Activated naive CD8-positive, alpha-beta T cell treated with anti-CD3 and anti-CD28 coated beads, Interleukin-2, amount 50 U/mL, for 16 hours (primary cell): ENCODE data around the gene FGA.

ENCODE experiments used
- DNase-seq: peaks from one replicate; pipeline ENCODE4 v3.0.0-alpha.2; 2020; ENCODE audit warnings: low read depth, low spot score

The FGA gene

DNA sequence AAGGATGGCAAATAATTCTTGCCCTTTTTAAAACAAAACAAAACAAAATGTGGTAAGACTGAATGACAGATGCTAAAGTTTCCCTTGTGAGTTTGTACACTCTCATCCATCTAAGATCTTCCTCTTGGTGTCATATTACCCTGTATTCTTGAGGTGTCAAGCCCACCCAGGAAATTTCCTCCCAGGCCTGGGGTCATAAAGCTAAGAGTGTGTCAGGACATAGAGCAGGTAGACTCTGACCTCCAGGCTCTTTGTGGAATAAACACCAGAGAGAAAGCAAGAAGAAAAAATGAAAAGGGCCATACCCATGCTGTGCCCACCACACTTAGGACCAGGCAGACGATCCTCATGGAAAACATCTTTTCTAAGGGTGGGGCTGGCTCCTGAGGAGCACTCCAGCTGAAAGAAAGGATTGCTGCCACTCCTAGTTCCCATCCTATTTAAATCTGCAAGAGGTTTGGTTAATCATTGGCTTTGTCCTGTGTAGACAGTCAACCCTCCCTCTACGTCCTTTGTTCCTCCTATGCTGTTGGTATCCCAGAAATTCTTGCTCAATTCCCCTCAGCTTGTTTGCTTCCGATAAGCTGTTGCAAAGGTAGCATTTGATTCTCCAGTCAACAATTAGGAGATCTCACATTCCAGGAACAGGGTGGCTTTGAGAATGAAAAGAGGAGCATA, at the start of gene FGA:
Gene FGA, minus strand, starts transcription at position 414 of the 678 bp plus-strand sequence. Its CDS starts 55 bp downstream, at position 359.
- no peak for DNase-seq

DNA sequence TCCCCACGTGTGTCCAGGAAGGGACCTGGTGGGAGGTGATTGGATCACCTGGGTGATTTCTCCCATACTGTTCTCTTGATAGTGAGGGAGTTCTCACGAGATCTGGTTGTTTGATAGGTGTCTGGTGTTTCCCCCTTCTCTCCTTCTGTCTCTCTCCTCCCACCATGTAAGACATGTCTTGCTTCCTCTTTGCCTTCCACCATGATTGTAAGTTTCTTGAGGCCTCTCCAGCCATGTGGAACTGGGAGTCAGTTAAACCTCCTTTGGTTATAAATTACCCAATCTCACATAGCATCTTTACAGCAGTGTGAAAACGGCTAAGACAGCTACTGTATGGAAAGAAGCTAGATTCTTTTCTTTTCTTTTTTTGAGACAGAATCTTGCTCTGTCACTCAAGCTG, 43.5 kb upstream of the FGA start:
- DNase-seq = no peak

GRCh38 chr4:154631828-154632227, 41.3 kb upstream of the FGA start:
- DNase-seq = no peak

DNA sequence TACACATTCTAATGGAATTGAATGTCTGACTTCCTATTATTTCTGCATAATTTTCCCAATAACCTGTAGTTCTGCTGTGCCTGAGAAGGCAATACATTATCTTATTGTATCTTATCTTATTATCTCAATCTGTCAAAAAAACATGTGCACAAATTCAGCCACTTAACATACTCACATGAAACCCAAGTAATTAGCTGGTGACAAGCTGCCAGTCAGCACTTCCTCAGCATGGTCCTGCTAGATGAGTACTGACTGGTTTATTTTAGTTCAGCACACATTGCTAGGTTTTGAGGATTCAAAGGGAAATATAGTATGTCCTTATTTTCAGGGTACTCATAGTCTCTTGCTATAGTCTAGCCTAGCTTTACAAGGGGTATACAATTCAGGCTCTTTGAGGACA, 39.8 kb upstream of the FGA start:
- DNase-seq = no peak

- peak; percentile 2 for DNase-seq
Measured at GRCh38 chr4:154626793-154627484, 36.4 kb upstream of the FGA start.

DNA sequence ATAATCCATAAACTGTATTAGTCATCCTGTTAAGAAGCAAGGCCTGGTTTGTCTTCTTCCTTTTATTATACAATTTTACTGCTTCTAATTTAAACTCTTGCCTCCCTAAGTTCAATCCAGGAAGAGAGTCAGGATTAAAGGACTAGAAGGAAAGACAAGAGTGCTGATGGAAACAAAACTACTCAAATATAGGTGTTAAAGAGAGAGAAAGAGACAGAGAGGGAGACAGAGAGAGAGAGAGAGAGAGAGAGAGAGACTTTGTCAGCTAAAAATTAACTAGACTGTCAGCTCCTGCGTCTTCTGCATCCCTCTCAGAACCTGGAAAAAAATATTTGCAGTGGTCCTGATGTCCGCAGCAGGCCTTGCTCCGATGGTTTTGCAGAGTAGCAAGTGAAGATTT, 35.4 kb upstream of the FGA start:
- DNase-seq = no peak

DNA sequence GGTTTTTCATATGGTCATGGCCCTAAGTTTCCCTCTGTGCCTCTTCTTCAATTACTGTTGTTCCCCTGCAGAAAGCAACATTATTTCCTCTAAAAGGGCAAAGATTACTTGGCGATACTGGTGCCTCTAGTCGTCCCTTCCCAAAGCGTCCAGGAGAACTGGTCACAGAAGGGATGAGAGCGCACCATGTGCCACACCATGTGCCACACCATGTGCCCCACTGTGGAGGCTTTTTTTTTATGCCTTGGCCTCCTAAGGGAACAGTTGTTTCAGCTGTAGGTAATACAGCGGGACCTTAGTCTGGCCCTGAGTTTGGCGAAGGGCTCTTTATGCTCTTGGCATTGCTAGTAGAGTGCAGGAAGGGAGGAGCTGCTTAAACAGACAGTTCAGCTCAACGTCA, 33.5 kb upstream of the FGA start:
- DNase-seq = no peak

GRCh38 chr4:154623436-154623835, 32.9 kb upstream of the FGA start:
- no peak for DNase-seq

DNA sequence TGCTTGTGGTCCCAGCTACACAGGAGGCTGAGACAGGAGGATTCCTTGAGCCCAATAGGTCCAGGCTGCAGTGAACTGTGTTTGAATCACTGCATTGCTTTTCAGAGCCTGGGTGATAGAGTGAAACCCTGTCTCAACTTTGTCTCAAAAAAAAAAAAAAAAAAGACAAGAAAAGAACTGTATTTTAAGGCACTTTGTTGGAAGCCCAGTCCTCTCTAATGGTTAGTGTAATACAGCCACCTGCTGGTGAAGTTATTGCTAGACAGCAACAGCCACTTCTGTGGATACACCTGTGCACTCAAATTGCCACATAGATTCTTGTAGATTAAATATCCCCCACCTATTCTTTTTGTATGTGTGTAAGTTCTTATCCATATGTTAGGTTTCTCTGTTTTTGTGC, 32.1 kb upstream of the FGA start:
- no peak for DNase-seq

GRCh38 chr4:154620111-154620510, 29.6 kb upstream of the FGA start:
- DNase-seq = no peak

- peak; percentile 10 for DNase-seq
Measured at GRCh38 chr4:154618708-154619315, 28.3 kb upstream of the FGA start.

DNA sequence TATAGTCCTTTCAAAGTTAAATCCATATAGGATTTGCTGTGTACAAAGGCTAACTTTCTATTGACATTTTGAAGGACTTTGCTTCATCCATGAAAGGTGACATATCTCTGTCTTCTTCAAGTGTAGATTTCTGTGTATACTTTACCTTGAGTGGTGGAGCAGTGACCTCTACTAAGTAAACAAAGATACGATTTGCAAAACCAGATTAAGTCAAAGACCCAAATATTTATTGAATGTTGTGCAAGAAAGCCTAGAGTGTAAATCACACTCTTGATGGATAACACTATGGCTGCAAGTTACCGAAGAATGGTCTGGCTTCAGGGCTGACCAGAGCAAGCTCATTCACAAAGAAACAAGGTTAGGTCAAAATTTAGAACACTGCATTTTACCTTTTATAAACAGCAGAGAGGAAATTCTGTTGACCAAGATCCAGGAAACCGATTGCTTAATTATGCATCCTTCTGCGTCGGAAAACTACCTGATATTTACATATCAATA, 27.3 kb upstream of the FGA start:
- no peak for DNase-seq

- no peak for DNase-seq
Measured at GRCh38 chr4:154616731-154617130, 26.2 kb upstream of the FGA start.

DNA sequence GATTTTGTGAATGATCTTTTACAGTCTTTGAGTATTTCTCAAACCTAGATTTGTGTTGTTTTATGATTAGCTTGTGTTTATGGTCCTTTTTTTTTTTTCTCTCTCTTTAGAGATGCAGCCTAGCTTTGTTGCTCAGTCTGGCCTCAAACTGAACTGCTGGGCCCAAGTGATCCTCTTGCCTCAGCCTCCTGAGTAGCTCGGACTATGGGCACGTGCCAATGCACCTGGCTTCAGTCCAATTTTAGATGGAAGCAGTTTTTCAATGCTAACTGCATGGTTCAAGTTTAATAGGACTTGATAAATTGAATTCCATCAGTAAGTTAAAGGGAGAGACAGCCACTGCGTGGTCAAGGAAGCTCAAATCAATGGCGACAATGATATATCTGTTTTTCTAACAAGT, 25.7 kb upstream of the FGA start:
- DNase-seq = no peak

GRCh38 chr4:154615211-154615610, 24.7 kb upstream of the FGA start:
- no peak for DNase-seq

- DNase-seq = no peak
Measured at GRCh38 chr4:154614306-154614705, 23.8 kb upstream of the FGA start.

DNA sequence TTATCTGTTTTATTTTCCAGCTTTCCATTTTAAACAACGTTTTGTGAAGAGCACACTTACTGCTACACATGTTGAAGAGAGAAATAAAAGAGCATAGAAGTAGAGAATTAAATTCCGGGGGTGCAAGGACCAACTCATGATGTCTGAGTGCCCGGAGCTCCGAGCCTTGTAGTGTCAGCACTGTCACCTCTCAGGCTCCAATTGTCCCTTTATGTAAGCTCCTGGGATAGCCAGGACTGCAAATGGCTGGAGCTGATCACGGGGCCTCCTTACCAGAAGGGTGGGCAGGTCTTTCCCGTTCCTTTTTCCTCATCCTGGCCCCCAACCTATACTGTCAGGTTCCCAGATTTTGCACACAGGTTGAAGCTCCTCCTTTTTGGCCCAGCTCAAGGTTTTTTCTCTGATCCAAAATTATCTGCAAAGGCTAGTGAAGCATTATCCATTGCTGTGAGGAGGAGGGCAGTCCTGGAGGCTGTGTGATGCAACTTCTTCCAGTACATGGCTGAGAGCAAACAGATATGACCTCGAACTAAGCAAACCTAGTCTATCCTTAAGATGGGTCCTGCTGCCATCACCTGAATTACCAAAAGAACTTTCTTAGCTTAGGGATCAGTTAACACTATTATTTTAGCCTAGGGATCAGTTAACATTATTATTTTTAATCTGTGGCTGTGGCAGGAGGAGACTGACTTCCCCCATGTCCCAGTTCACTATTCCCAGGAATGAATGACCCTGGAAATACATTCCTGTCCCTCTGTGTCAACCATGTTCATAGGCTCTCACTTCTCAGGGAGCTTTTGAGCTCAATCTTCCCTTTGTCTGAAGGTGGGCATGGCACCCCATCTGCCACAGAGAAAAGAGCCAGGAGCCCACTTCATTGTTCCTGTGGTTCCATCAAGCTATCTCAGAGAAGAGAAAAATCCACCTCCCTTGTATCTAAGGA, 22.2 kb upstream of the FGA start, which contains the start of gene FGG:
Gene FGG, minus strand, starts transcription at position 185 of the 943 bp plus-strand sequence. Its CDS starts 47 bp downstream, at position 138.
- DNase-seq = no peak

DNA sequence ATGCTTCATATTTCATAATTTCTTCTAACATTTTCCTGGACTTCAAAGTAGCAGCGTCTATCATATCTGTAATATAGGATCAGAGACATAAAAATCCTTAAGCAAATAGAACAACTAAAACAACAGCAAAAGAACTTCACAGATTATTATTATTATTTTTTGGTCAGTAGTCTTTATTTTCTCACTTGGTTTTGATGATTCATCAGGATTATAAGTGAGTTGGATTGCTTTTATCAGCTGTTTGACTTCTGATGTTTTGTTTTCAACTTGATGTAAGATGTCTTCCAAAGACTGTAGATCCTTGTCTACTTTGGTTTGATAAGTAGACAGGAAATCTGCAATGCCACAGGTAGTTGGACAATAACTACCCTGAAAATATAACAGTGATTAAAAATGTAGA, 21.3 kb upstream of the FGA start:
- no peak for DNase-seq

- DNase-seq = no peak
Measured at GRCh38 chr4:154610582-154610981, 20.0 kb upstream of the FGA start.

DNA sequence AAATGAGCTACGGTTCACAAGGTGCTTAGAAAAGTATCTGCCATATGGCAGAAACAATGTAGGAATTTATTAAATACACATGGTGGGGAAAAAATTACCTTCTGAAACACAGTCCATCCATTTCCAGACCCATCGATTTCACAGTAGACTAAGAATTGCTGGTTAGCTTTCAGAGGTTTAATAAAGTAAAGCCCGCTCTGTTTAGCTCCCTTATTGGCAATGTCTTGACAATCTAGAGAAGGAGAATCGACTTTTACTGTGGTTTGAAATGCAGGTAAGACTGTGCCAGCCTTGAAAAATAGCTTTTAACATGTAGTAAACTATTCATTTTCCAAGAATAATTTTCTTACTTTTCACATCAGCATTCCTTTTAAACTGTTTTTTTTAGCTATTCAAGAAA, 19.0 kb upstream of the FGA start:
- no peak for DNase-seq

GRCh38 chr4:154608361-154609252, 18.1 kb upstream of the FGA start:
- DNase-seq = no peak
